Smooth muscle cell (in vitro differentiated cells): Measurements from ENCODE around the gene EREG. TPM values are rescaled to one million over a fixed set of nuclear protein-coding genes. Genes with fewer than 3 reads are reported as not detected.

Experiments used
- DNase-seq: peaks from one replicate; lab custom pipeline; 2025; ENCODE audit not compliant: unreplicated experiment; lab: John Stamatoyannopoulos, UW
- H2AFZ ChIP-seq: fragments of 200-600 bp; sonication (generic); 2 replicates; pipeline ENCODE4 v1.6.0; 2016; ENCODE audit warnings: antibody characterized with exemption, low read depth, mild to moderate bottlenecking
- H3F3A ChIP-seq: fragments of 200-600 bp; sonication (generic); 2 replicates; pipeline ENCODE4 v1.6.0; 2017; ENCODE audit warnings: antibody characterized with exemption, low read depth
- H3K27ac ChIP-seq: fragments of 200-600 bp; sonication (generic); 2 replicates; pipeline ENCODE4 v1.5.1; 2016; ENCODE audit warnings: low read depth, mild to moderate bottlenecking
- H3K27me3 ChIP-seq: fragments of 200-600 bp; sonication (generic); 2 replicates; pipeline ENCODE4 v1.6.1; 2016; ENCODE audit warnings: low read depth, mild to moderate bottlenecking
- H3K36me3 ChIP-seq: fragments of 200-600 bp; sonication (generic); 2 replicates; pipeline ENCODE4 v1.5.1; 2016; ENCODE audit warnings: low read depth
- H3K4me1 ChIP-seq: fragments of 200-600 bp; sonication (generic); 2 replicates; pipeline ENCODE4 v1.5.1; 2016; ENCODE audit warnings: low read depth
- H3K4me2 ChIP-seq: fragments of 200-600 bp; sonication (generic); 2 replicates; pipeline ENCODE4 v1.6.0; 2016; ENCODE audit warnings: mild to moderate bottlenecking
- H3K4me3 ChIP-seq: fragments of 200-600 bp; sonication (generic); 2 replicates; pipeline ENCODE4 v1.5.1; 2016; ENCODE audit warnings: mild to moderate bottlenecking
- H3K79me2 ChIP-seq: fragments of 200-600 bp; sonication (generic); 2 replicates; pipeline ENCODE4 v1.6.0; 2016; ENCODE audit warnings: low read depth, mild to moderate bottlenecking
- H3K9ac ChIP-seq: fragments of 200-600 bp; sonication (generic); 2 replicates; pipeline ENCODE4 v1.6.0; 2016; ENCODE audit warnings: low read depth
- H3K9me3 ChIP-seq: fragments of 200-600 bp; sonication (generic); replicated peaks from 2 replicates; pipeline ENCODE4 v1.5.1; 2016; ENCODE audit warnings: low read depth
- H4K20me1 ChIP-seq: fragments of 200-600 bp; sonication (generic); 2 replicates; pipeline ENCODE4 v1.6.0; 2016; ENCODE audit warnings: low read depth
- WGBS: methylation state at CpG from one replicate; pipeline ENCODE4 v1.1.7; 2016; ENCODE audit warnings: low lambda C conversion rate; 5-methylcytosine and 5-hydroxymethylcytosine counted together
- polyA plus RNA-seq: library from polyadenylated mRNA; unstranded; fragments of >200 nt; fragmentation: Nextera tagmentation; extraction: Ambion mirVana; gene quantifications from 2 replicates; pipeline ENCODE4 v1.2.1, GENCODE V29; 2016
- total RNA-seq: library from RNA; depleted of rRNA; stranded (reverse); fragments of >200 nt; gene quantifications from 2 replicates; pipeline ENCODE4 v1.2.3, GENCODE V29; 2014
- TF ChIP-seq, protein P1 (sequence below): fragments of 200-600 bp; sonication (generic); IDR thresholded peaks from 2 replicates; pipeline ENCODE4 v1.5.1; 2017; ENCODE audit warnings: borderline replicate concordance, mild to moderate bottlenecking, antibody characterized with exemption; ENCODE audit not compliant: insufficient read depth, poor library complexity, severe bottlenecking

Gene EREG
- total and polyA plus RNA-seq, 2 experiments from 2014 or later: 0.55 to 1.9 TPM

DNA sequence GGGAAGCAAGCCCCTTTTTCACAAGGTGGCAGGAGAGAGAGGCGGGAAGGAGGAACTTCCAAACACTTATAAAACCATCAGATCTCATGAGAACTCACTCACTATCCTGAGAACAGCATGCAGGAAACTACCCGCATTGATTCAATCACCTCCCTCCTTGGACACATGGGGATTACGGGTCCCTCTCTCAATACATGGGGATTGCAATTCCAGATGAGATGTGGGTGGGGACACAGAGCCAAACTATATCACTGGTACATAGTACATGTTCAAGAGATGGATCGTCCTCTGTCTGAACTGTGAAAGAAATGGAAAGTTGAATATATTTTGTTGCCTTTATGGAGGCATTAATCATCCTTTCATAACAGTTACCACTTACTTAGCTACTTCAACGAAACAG lies 12.8 kb downstream of the EREG start:
- Histone ChIP-seq H3F3A (no peaks in the 10 kb centered on the region), H3K9me3 (no peaks in the 10 kb centered on the region), H4K20me1 (no peaks in the 10 kb centered on the region), H3K4me1 (no peaks in the 10 kb centered on the region), H3K4me2 (no peak overlapping the region), H3K9ac (no peak overlapping the region), H3K36me3 (no peaks in the 10 kb centered on the region), H2AFZ (no peak overlapping the region), H3K79me2 (no peaks in the 10 kb centered on the region), H3K27me3 (no peaks in the 10 kb centered on the region), H3K4me3 (no peak overlapping the region), H3K27ac (no peak overlapping the region)
- DNase-seq: no peak
- TF ChIP-seq, protein P1, sequence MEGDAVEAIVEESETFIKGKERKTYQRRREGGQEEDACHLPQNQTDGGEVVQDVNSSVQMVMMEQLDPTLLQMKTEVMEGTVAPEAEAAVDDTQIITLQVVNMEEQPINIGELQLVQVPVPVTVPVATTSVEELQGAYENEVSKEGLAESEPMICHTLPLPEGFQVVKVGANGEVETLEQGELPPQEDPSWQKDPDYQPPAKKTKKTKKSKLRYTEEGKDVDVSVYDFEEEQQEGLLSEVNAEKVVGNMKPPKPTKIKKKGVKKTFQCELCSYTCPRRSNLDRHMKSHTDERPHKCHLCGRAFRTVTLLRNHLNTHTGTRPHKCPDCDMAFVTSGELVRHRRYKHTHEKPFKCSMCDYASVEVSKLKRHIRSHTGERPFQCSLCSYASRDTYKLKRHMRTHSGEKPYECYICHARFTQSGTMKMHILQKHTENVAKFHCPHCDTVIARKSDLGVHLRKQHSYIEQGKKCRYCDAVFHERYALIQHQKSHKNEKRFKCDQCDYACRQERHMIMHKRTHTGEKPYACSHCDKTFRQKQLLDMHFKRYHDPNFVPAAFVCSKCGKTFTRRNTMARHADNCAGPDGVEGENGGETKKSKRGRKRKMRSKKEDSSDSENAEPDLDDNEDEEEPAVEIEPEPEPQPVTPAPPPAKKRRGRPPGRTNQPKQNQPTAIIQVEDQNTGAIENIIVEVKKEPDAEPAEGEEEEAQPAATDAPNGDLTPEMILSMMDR: no peak
- 82% methylated on average over 5 of the region's 5 CpGs for WGBS

DNA sequence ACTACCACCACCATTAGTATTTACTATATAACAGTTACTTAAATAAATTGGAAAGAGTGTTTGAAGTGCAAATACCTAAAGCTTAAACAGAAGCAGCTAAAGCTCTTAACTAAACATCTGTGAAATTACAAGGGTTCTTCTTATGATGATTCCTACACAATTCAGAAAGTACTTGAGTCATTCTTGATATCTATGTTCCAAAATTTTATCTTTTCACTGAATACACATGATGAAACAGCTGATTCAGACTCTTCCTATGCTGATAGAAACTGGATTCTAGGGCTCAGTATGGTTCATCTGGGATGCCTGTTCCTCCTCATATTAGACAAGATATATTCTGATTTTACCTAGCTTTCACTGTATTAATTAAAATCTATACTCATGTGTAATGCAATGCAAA lies 13.6 kb downstream of the EREG start:
- Histone ChIP-seq H3K27ac (no peak overlapping the region), H3F3A (no peaks in the 10 kb centered on the region), H3K4me1 (no peaks in the 10 kb centered on the region), H3K79me2 (no peaks in the 10 kb centered on the region), H3K4me2 (peak overlapping the region; percentile 30), H2AFZ (peak overlapping the region; percentile 4), H4K20me1 (no peaks in the 10 kb centered on the region), H3K9me3 (no peaks in the 10 kb centered on the region), H3K27me3 (no peaks in the 10 kb centered on the region), H3K4me3 (no peak overlapping the region), H3K9ac (no peak overlapping the region), H3K36me3 (no peaks in the 10 kb centered on the region)
- TF ChIP-seq, protein P1: no peak
- no peak for DNase-seq

DNA sequence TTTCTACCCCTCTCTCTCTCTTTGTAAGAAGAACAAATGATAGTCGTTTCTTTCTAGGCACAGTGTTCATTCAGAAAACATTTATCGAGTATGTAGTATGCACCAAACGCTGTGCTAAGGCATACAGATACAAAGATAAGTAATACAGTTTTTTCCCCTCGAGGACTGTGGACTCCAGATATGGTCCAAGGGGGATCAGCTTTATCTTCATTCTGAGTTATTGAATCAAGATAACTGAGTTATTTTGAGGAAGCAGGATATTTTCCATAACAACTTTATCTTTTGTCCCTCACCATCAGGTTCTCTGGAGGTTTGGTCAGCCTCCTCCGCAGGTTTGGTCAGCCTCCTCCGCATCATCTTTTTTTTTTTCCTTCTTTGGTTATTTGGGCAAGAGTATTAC lies 15.0 kb downstream of the EREG start:
- Histone ChIP-seq H3K4me3 (no peak overlapping the region), H3F3A (no peaks in the 10 kb centered on the region), H3K27me3 (no peaks in the 10 kb centered on the region), H3K9ac (no peak overlapping the region), H3K9me3 (no peaks in the 10 kb centered on the region), H3K4me1 (no peaks in the 10 kb centered on the region), H2AFZ (peak overlapping the region; percentile 49), H3K79me2 (no peaks in the 10 kb centered on the region), H3K27ac (no peak overlapping the region), H3K4me2 (no peak overlapping the region), H3K36me3 (no peaks in the 10 kb centered on the region), H4K20me1 (no peaks in the 10 kb centered on the region)
- TF ChIP-seq, protein P1: no peak
- DNase-seq: no peak
- 74% methylated on average over 6 of the region's 6 CpGs for WGBS

DNA sequence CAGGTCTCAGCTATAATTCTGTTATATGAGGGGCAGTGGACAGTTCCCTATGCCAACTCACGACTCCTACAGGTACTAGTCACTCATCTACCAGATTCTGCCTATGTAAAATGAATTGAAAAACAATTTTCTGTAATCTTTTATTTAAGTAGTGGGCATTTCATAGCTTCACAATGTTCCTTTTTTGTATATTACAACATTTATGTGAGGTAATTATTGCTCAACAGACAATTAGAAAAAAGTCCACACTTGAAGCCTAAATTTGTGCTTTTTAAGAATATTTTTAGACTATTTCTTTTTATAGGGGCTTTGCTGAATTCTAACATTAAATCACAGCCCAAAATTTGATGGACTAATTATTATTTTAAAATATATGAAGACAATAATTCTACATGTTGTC lies 20.4 kb downstream of the EREG start:
- no peak overlapping the region for H3K27ac ChIP-seq
- no peaks in the 10 kb centered on the region for H3K79me2 ChIP-seq
- H2AFZ ChIP-seq: no peak overlapping the region
- H3K9me3 ChIP-seq: no peaks in the 10 kb centered on the region
- no peak overlapping the region for H3K4me2 ChIP-seq
- no peak overlapping the region for H3K4me3 ChIP-seq
- WGBS: 93% methylated on average over 1 of the region's 1 CpG
- no peak for DNase-seq
- no peaks in the 10 kb centered on the region for H3K27me3 ChIP-seq
- H3K9ac ChIP-seq: no peak overlapping the region
- H4K20me1 ChIP-seq: no peaks in the 10 kb centered on the region
- no peaks in the 10 kb centered on the region for H3K4me1 ChIP-seq
- TF ChIP-seq, protein P1: no peak
- H3K36me3 ChIP-seq: no peaks in the 10 kb centered on the region
- no peaks in the 10 kb centered on the region for H3F3A ChIP-seq
